ENCODE data around the gene ATP12A.

Gene ATP12A

DNA sequence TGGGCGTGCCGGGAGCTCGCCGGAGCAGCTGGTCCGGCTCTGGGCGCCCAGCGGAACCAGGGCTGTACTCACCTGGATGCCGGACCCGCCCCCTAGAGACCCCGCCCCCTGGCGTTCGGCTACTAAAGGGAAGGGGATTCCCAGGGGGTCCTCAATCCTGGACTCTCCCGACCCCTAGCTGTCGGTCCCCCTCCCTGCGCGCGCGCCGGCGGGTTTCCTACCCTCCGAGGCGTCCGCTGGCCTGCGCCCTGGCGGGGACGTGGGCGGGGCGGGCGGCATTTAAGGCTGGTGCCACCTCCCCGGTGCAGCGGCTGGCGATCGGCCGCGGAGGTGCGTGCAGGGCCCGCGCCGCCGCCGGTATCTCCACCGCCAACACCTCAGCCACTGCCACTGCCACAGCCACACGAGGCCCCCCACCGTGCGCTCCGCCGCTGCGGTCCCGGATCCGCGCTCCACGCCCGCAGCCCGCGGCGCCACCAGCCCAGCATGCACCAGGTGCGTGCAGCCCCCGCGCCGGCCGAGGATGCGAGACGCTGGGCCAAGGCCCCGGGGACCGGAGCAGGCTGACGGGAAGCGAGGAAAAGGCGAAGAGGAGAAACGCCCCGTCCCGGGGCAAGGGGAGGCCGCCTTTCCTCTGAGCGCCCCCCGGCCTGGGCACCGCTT is at the start of gene ATP12A:
ATP12A (plus strand) TSS at position 151 of the 663 bp plus-strand sequence; CDS start at position 487, 336 bp downstream.
- no peak for FAIRE-seq

DNA sequence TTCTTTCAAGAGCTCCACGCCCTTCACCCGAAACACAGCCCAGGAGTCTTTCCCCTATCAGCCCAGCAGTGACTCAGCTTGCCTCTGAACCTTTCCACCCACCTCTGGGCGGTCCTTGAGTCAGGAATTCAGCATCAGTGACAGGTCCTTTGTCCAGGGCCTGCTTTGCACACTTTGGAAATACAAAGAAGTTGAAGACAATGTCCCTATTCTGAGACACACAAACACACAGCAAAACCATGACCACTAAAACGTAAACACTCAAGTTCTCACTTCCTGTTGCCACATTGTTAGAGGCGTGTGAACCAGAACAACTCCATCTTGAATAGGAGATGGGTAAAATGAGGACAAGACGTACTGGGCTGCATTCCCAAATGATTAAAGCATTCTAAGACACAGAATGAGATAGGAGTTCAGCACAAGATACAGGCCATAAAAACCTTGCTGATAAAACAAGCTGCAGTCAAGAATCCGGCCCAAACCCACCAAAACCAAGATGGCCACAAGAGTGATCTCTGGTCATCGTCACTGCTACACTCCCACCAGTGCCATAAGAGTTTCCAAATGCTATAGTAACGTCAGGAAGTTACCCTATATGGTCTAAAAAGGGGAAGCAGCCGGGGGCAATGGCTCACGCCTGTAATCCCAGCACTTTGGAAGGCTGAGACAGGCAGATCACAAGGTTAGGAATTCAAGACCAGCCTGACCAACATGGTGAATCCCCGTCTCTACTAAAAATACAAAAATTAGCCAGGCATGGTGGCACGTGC is 49.2 kb upstream of the ATP12A start:
- FAIRE-seq, result no peak

DNA sequence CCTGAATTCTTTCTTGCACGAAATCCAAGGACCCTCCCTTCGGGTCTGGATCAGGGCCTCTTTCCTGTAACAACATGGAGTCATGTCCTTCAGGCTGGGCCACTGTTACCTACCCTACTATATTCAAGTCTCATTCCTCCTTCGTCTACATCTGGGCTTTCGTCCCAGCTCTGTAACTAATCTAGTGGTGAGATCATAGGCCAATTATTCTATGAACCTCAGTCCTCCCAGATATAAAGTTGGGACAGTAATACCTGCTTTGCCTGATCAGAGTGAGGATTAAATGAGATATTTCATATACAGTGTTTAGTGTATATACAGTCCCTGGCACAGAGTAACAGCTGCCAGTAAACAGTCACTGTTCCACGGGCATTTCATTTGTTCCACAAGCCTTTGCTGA is 48.3 kb upstream of the ATP12A start:
- no peak for FAIRE-seq

- no peak for FAIRE-seq
Observed at GRCh38 chr13:24632382-24633121, 47.7 kb upstream of the ATP12A start.

GRCh38 chr13:24636776-24637175 is 43.4 kb upstream of the ATP12A start:
- FAIRE-seq, result no peak

DNA sequence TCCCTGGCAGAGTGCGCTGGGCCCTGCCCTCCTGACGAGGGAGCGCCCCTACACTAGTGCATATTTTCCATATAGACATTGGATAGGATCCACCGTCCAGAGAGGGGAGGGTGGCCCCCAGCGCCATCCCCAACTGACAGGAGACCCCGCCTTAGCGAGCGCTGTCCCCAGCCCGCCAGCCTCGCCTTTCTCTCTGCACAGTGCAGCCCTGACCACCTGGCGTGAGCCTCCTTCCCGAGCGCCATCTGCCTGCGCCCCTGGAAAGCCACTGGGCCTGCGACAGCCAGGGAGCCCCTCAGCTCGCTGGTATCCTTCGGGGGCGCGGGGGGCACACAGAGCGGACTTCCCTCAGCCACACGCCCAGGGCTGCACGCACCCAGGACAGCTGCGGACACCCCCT is 42.1 kb upstream of the ATP12A start:
- no peak for FAIRE-seq

GRCh38 chr13:24640752-24641151 is 39.5 kb upstream of the ATP12A start:
- no peak for FAIRE-seq

- FAIRE-seq, result no peak
Observed at GRCh38 chr13:24642219-24642618, 38.0 kb upstream of the ATP12A start.

DNA sequence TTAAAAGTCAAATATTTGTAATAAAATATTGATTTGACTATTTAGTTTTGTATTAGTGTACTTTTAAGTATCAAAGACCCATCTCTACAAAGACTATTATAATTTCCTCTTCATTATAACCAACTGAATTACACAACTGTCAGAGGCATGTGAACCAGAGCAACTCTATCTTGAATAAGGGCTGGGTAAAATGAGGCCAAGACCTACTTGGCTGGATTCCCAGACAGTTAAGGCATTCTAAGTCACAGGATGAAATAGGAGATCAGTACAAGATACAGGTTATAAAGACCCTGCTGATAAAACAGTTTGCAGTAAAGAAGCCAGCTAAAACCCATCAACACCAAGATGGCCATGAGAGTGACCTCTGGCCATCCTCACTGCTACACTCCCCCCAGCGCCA is 36.2 kb upstream of the ATP12A start:
- FAIRE-seq, result no peak

GRCh38 chr13:24648271-24648670 is 31.9 kb upstream of the ATP12A start:
- FAIRE-seq, result no peak

- FAIRE-seq, result no peak
Observed at GRCh38 chr13:24648983-24649687, 31.1 kb upstream of the ATP12A start.

DNA sequence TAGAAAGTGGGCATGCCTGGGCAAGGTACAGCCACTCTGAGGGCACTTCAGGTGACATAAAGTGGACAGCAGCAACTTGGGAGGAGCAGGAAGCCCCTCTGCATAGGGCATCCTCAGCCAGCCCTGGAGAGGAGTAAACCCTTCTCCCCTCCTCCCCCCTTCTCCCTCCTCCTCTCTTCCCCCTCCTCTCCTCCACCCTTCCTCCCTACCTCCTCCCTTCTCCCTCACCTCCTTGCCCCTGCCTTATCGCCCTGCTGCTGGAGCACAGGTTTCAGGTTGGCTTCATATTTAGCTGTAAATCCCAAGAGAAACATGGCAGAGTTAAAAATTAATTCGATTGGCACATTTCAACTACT is 30.5 kb upstream of the ATP12A start:
- no peak for FAIRE-seq

GRCh38 chr13:24650161-24650560 is 30.0 kb upstream of the ATP12A start:
- FAIRE-seq, result no peak

DNA sequence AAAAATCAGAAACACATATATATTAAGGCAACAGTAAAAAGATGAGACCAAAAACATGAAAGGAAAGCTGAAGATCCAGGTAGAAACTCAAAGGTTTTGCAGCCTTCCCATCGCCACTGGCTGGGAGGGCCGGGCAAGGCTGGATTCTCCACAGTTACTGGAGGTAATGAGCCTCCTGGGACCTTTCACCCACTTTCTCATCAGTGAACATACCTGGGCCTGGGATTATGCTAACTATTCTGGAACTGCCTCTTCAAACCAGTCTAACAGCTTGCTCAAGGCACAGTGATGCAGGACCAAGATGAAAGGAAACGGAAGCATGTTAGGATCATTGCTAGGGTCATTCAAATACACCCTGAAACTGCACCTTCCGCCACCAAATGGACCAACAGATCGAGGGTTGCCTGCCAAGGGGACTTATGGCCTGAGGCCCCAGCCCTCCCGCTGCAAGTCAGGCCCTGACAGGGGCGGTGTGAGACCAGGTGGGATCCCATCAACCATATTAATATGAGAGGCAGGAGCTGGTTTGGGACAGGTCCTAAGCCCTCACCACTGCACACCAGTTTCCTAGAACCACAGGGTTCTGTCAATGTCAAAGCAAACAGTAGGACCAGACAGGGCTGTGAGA is 28.4 kb upstream of the ATP12A start:
- FAIRE-seq, result no peak

DNA sequence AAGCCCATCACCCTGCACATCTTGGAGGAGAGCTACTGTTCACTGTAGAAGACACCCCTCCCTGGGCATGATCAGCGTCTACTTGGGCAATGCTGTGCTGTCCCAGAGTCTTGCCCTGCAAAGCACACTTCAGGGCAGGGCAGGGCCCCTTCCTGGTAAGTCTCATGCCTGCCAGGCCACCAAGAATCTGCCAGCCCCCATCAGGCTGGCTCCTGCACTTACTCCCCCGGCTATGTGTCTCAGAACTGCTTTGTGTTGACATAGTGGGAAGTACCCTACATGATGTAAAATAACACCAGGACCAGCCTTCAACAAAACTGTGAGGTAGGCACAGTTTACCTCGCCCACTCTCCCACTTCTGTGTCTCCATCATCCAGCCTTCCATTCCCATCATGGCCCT is 27.8 kb upstream of the ATP12A start:
- FAIRE-seq, result no peak

DNA sequence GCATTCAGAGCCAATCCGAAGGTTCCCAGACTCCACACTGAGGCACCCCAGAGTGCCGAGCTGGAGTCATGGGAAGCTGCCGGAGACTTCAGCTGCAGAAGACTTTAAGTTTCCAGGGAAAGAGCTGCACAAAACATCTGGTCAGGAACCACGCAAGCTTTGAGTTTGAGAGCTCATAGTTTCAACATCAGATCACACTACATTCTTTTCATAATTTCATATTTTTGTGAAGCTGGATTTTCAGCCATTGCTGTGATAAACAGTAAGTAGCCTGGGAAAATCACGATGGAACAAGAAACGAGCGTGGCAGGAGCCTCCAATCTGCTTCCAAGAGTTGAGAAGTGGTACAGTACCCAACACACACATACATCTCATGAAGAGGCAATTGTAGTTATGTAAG is 25.5 kb upstream of the ATP12A start:
- no peak for FAIRE-seq

- FAIRE-seq, result no peak
Observed at GRCh38 chr13:24659239-24659638, 21.0 kb upstream of the ATP12A start.

GRCh38 chr13:24660023-24660741 is 20.0 kb upstream of the ATP12A start:
- no peak for FAIRE-seq

GRCh38 chr13:24661713-24662112 is 18.5 kb upstream of the ATP12A start:
- no peak for FAIRE-seq

DNA sequence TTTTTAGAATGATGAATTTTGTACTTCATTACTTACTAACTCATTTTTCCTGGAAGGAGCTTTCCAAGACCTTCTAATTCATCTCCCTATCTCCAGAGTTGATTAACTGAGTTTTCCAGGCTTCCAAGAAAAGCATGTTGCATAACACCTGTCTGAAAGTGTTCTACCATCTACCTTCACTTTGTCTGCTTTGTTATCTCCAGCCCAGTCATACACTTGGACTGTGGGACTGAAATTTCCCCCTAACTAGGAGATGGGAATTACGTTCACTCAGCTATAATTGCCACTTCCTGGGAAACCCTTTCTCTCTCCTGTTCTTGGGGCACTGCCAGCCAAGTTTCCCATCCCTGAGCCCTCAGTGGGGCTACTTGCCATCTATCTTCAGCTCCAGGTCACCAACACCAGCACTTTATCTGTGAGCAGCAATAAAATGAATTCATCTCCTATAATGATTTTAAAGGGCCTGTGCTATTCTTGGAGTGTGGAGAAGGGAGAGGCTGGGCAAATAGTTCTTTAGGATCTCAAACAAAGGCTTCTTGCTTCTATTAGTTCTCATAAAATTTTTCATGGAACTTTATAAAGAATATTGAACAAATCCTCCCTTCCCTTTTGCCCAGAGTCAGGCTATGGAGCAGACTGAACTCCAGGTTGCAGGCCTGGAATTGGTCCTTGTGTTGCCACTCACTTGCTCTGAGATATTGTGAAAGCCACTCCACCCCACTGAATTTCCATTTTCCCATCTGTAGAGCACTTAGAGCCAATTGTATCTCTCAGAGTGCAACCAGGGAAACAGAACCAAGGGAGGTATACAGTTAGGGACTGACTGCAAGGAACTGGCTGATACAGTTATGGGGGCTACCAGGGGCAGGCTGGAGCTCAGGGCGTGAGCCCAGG is 17.8 kb upstream of the ATP12A start:
- FAIRE-seq, result no peak

- FAIRE-seq, result no peak
Observed at GRCh38 chr13:24663089-24663395, 17.2 kb upstream of the ATP12A start.

All from G401.6 (cell line).